ENCODE data around the gene ZNF428. TPM values are rescaled to one million over a fixed set of nuclear protein-coding genes. Genes with fewer than 3 reads are reported as not detected.
A peak's percentile ranks its signal among the peaks of the same experiment; 100 is the strongest.
"Not testable (repeated sequence)": the region's sequence is repeated elsewhere in the genome, so short reads cannot be mapped to it uniquely, and the experiment has no call there.

Gene ZNF428
- total RNA-seq, 2 experiments from 2014 or later = 28.5 to 98.1 TPM

GRCh38 chr19:43638214-43638994 lies 19.0 kb upstream of the ZNF428 start:
- POLR2A ChIA-PET = no interaction called here

GRCh38 chr19:43636121-43636683 lies 16.8 kb upstream of the ZNF428 start:
- BruUV-seq (replicated peaks) = no TSS peak
- ChIA-PET CTCF (ENCODE audit: unreplicated experiment) (no interaction called here), POLR2A (no interaction called here)
- H3K4me1 ChIP-seq (ENCODE audit: insufficient read depth, low read length, poor library complexity, severe bottlenecking) = peaks cover 12% of the 10 kb centered on the region
- no peaks in the 10 kb centered on the region for H3K79me2 ChIP-seq (ENCODE audit: insufficient read depth, low read depth, low read length)
- H3K27ac ChIP-seq (ENCODE audit: low read depth, low read length, poor library complexity, severe bottlenecking) = no peak overlapping the region
- no peak overlapping the region for H3K4me2 ChIP-seq (ENCODE audit: low read length)
- no peak for DNase-seq (ENCODE audit: low spot score)
- TF ChIP-seq EZH2phosphoT487 (IDR thresholded peaks at IDR 0.05; ENCODE audit: borderline replicate concordance, low read depth, low read length) (no peak), CTCF (conservative IDR thresholded peaks at IDR 0.05; ENCODE audit: low read length) (no peak)
- H4K20me1 ChIP-seq (ENCODE audit: insufficient read depth, low read length) = no peaks in the 10 kb centered on the region
- H3K9me3 ChIP-seq (ENCODE audit: low read length) = no peaks in the 10 kb centered on the region
- intact Hi-C loops (cut with micrococcal nuclease; ENCODE audit: unreplicated experiment) = no loop called here
- no peaks in the 10 kb centered on the region for H3K36me3 ChIP-seq (ENCODE audit: insufficient read depth, low read length)
- no peak overlapping the region for H3K4me3 ChIP-seq (ENCODE audit: low read depth, low read length, poor library complexity, severe bottlenecking)
- H2AFZ ChIP-seq (ENCODE audit: low read length) = no peak overlapping the region
- no peaks in the 10 kb centered on the region for H3K9me2 ChIP-seq (ENCODE audit: insufficient read depth, low read length)

More at GRCh38 chr19:43638214-43638994, 19.0 kb upstream of the ZNF428 start:
- H3K4me3 ChIP-seq (ENCODE audit: low read depth, low read length, poor library complexity, severe bottlenecking) = no peak overlapping the region
- CTCF ChIA-PET (ENCODE audit: unreplicated experiment) = no interaction called here
- H2AFZ ChIP-seq (ENCODE audit: low read length) = no peak overlapping the region
- H3K4me2 ChIP-seq (ENCODE audit: low read length) = no peak overlapping the region
- intact Hi-C loops (cut with micrococcal nuclease; ENCODE audit: unreplicated experiment) = no loop called here
- no TSS peak for BruUV-seq (replicated peaks)
- no peaks in the 10 kb centered on the region for H3K9me2 ChIP-seq (ENCODE audit: insufficient read depth, low read length)
- H3K79me2 ChIP-seq (ENCODE audit: insufficient read depth, low read depth, low read length) = no peaks in the 10 kb centered on the region
- no peak for TF ChIP-seq EZH2phosphoT487 (IDR thresholded peaks at IDR 0.05; ENCODE audit: borderline replicate concordance, low read depth, low read length)
- no peak for TF ChIP-seq CTCF (conservative IDR thresholded peaks at IDR 0.05; ENCODE audit: low read length)
- no peak for DNase-seq (ENCODE audit: low spot score)
- H3K4me1 ChIP-seq (ENCODE audit: insufficient read depth, low read length, poor library complexity, severe bottlenecking) = peaks cover 12% of the 10 kb centered on the region
- H3K36me3 ChIP-seq (ENCODE audit: insufficient read depth, low read length) = no peaks in the 10 kb centered on the region
- no peaks in the 10 kb centered on the region for H3K9me3 ChIP-seq (ENCODE audit: low read length)
- no peak overlapping the region for H3K27ac ChIP-seq (ENCODE audit: low read depth, low read length, poor library complexity, severe bottlenecking)
- H4K20me1 ChIP-seq (ENCODE audit: insufficient read depth, low read length) = no peaks in the 10 kb centered on the region

- H3K4me3 ChIP-seq (ENCODE audit: low read depth, low read length, poor library complexity, severe bottlenecking); H3K27ac ChIP-seq (ENCODE audit: low read depth, low read length, poor library complexity, severe bottlenecking); H4K20me1 ChIP-seq (ENCODE audit: insufficient read depth, low read length); BruUV-seq (replicated peaks); intact Hi-C loops (cut with micrococcal nuclease; ENCODE audit: unreplicated experiment); CTCF ChIA-PET (ENCODE audit: unreplicated experiment); H3K9me3 ChIP-seq (ENCODE audit: low read length); DNase-seq (ENCODE audit: low spot score); H3K9me2 ChIP-seq (ENCODE audit: insufficient read depth, low read length); H3K36me3 ChIP-seq (ENCODE audit: insufficient read depth, low read length); H3K79me2 ChIP-seq (ENCODE audit: insufficient read depth, low read depth, low read length); POLR2A ChIA-PET: not testable (repeated sequence)
- H3K4me1 ChIP-seq (ENCODE audit: insufficient read depth, low read length, poor library complexity, severe bottlenecking) = peaks cover 12% of the 10 kb centered on the region
- H3K4me2 ChIP-seq (ENCODE audit: low read length) = peak overlapping the region; percentile 68
- peak overlapping the region; percentile 96 for H2AFZ ChIP-seq (ENCODE audit: low read length)
Measured at GRCh38 chr19:43635561-43635940, 16.1 kb upstream of the ZNF428 start.
